SJCRH30 (cell line): ENCODE measurements around the gene ACOT7. TPM values are rescaled to one million over a fixed set of nuclear protein-coding genes. Genes with fewer than 3 reads are reported as not detected.

Experiments
- DNase-seq, 2 experiments: peaks; one replicate each; pipeline ENCODE4 v3.0.0-alpha.2; 2015 to 2020
- H3K27ac ChIP-seq: fragments of 250-450 bp; sonication (Bioruptor Pico); 2 replicates; pipeline ENCODE4 v1.5.1; 2020; ENCODE audit warnings: mild to moderate bottlenecking, moderate library complexity
- H3K27me3 ChIP-seq: fragments of 250-450 bp; sonication (Bioruptor Pico); 2 replicates; pipeline ENCODE4 v1.5.1; 2020; ENCODE audit warnings: mild to moderate bottlenecking, moderate library complexity
- H3K36me3 ChIP-seq: fragments of 250-450 bp; sonication (Bioruptor Pico); 2 replicates; pipeline ENCODE4 v1.5.1; 2020; ENCODE audit warnings: mild to moderate bottlenecking, moderate library complexity
- H3K4me1 ChIP-seq: fragments of 250-450 bp; sonication (Bioruptor Pico); 2 replicates; pipeline ENCODE4 v1.5.1; 2020; ENCODE audit warnings: mild to moderate bottlenecking, moderate library complexity
- H3K4me3 ChIP-seq: fragments of 250-450 bp; sonication (Bioruptor Pico); 2 replicates; pipeline ENCODE4 v1.5.1; 2020; ENCODE audit warnings: mild to moderate bottlenecking, moderate library complexity
- H3K9me3 ChIP-seq: fragments of 250-450 bp; sonication (Bioruptor Pico); replicated peaks from 2 replicates; pipeline ENCODE4 v1.5.1; 2020; ENCODE audit warnings: mild to moderate bottlenecking, moderate library complexity
- total RNA-seq: library from RNA; depleted of rRNA; stranded (reverse); fragments of >200 nt; shearing (Covaris generic); gene quantifications from 2 replicates; pipeline ENCODE4 v1.2.3, GENCODE V29; 2014

Gene ACOT7
- total RNA-seq, 1 experiment from 2014 or later, result 51.2 TPM

DNA sequence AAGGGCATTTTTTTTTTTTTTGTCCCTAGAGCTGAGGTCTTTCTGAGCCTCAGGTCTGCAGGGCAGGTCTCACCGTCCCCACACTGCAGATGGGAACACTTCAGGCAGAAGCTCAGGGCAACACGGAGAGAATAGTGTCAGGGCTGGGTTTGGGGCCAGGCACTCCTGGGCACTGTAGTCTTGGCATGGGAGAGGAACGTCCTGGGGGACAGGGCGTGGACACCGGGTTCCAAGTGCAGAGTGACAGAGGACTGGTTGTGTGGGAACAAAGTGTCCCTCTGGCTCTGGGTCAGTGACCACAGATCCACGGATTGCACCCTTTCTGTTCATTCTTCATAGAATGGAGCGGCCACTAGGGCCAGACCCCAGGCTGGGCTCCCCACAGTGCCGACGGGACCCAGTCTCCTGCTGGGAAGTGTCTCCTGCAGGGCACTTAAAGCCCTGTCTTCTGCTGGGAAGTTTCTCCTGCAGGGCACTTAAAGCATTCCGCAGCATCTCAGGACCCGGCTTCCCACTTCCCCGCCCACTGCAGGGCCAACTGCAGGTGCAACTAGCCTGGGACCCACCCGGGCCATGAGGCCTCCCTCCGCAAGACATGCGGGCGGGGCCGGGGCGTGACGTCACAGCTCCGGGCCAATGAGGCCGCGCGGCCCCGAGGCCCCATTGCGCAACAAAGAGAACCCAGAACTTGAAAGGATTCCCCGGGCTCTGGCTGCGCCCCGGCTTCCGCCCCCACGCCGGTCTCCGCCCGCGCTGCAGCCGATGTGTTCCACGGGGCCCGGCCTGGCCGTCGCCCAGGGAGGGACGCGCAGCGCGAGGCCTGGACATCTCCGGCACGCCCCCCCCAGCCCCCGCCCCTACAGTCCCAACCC lies 133.8 kb downstream of the ACOT7 start:
- peak overlapping the region; percentile 99 for H3K4me3 ChIP-seq
- peak; percentile 88 to 90 for DNase-seq
- H3K27me3 ChIP-seq, result no peaks in the 10 kb centered on the region
- H3K36me3 ChIP-seq, result no peaks in the 10 kb centered on the region
- no peak overlapping the region; the same call in 1 of the 2 replicates for H3K27ac ChIP-seq
- peaks cover 26% of the 10 kb centered on the region for H3K4me1 ChIP-seq
- no peaks in the 10 kb centered on the region for H3K9me3 ChIP-seq

DNA sequence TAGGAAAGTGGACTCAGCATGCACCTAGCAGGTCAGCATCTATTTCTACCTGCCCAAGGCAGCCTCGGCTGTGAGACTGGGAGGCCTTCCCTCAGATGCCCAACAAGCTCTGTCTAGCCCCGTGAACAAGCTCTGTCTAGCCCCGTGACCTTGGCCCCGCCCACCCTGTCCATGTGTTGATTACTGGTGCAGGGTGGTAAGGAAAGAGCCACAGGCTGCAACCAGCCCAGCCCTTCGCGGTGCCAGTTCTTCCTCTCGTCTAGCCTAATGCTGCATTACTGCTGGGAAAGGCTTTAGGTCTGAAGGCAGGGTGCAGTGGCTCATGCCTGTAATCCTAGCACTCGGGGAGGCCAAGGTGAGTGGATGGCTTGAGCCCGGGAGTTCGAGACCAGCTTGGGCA lies 134.9 kb downstream of the ACOT7 start:
- Histone ChIP-seq H3K27me3 (no peaks in the 10 kb centered on the region), H3K9me3 (no peaks in the 10 kb centered on the region), H3K36me3 (0 out of 2 replicates have a peak, but pooled peaks cover 9% of the 10 kb centered on the region), H3K27ac (no peak overlapping the region), H3K4me3 (no peak overlapping the region), H3K4me1 (peaks cover 24% of the 10 kb centered on the region)
- DNase-seq, result no peak

DNA sequence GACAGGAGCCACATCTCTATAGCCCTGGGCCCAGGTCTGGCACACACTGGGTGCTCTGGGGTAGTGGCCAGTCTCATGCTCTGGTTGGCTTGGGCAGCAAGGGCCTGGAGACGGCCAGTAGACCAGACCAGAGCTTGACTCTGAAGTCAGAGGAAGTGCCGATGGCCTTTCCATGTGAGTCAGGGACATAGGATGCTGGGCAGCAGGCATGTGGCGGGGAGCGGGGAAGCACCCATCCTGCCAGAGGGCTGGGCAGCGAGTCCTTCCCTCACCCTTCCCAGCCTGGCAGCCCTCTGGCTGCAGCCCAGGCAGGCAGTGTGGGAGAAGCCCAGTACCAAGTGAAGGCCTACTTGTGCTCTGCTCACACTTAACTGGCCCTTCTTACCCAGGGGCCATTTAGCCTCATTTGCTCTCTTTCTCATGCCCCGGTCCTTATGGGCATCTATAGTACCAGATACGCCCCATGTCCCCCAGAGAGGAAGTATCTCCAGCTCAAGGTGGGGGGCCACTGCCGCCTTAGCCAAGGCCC lies 136.0 kb downstream of the ACOT7 start:
- Histone ChIP-seq H3K4me3 (no peak overlapping the region), H3K27ac (no peak overlapping the region), H3K27me3 (no peaks in the 10 kb centered on the region), H3K36me3 (peaks cover 13% of the 10 kb centered on the region; the same call in 1 of the 2 replicates), H3K4me1 (peaks cover 13% of the 10 kb centered on the region), H3K9me3 (no peaks in the 10 kb centered on the region)
- no peak for DNase-seq

DNA sequence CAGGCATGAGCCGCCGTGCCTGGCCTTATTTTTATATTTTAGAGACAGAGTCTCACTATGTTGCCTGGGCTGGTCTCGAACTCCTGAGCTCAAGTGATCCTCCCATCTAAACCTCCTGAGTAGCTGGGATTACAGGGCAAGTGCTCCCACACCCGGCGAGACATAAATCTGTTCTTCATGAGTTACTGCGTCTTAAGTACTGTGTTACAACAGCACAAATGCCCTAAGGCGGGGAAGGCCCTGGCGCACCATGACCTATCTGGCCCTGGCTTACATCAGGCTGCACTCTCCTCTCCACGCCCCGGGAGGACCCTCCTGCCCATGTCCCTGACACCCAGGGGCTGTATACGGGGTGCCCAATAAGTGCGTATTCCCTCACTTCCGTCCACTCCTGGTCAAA lies 136.9 kb downstream of the ACOT7 start:
- peaks cover 16% of the 10 kb centered on the region for H3K36me3 ChIP-seq
- H3K27me3 ChIP-seq, result no peaks in the 10 kb centered on the region
- H3K27ac ChIP-seq, result no peak overlapping the region
- 0 out of 2 replicates have a peak, but pooled peaks cover 4% of the 10 kb centered on the region for H3K4me1 ChIP-seq
- H3K4me3 ChIP-seq, result no peak overlapping the region
- DNase-seq, result no peak
- no peaks in the 10 kb centered on the region for H3K9me3 ChIP-seq

DNA sequence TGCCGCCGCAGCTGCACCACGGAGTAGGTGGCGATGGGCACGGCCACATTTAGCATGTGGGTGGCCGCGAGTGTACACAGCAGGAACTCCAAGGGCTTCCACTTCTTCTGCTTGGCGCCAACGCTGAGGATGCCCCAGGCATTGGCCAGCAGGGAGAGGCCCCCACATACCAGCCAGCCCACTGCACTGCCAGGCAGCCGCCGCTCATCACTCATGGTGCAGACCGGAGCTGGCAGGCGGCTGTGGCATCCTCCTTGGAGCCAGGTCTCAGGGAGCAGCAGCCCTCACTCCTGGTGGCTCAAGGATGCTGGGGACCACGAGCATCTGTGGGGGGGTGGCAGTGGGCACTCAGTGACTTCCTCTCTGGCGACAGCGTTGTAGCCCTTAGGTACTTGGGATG lies 138.9 kb downstream of the ACOT7 start:
- Histone ChIP-seq H3K27ac (no peak overlapping the region), H3K4me1 (0 out of 2 replicates have a peak, but pooled peaks cover 2% of the 10 kb centered on the region), H3K36me3 (peaks cover 16% of the 10 kb centered on the region), H3K4me3 (no peak overlapping the region), H3K27me3 (no peaks in the 10 kb centered on the region), H3K9me3 (no peaks in the 10 kb centered on the region)
- no peak for DNase-seq

DNA sequence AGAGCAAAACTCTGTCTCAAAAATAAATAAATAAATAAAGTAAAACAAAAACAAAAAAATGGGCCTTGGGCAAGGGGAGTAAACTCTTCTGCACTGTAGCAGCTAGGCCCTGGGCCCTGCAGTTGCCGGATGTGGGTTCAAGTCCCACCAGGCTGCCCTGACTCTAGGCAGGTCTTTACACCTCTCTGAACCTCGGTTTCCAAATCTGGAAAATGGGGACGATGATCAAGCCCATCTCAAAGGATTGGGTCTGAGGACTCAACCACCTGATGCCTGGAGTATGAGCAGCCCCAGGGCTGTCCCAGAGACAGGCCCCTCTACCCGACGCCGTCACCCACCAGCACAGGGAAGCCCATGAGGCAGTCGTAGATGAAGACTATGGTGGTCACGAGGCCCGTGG lies 140.2 kb downstream of the ACOT7 start:
- Histone ChIP-seq H3K4me1 (no peaks in the 10 kb centered on the region), H3K9me3 (no peaks in the 10 kb centered on the region), H3K4me3 (no peak overlapping the region), H3K27me3 (no peaks in the 10 kb centered on the region), H3K36me3 (peaks cover 16% of the 10 kb centered on the region), H3K27ac (no peak overlapping the region)
- no peak for DNase-seq

DNA sequence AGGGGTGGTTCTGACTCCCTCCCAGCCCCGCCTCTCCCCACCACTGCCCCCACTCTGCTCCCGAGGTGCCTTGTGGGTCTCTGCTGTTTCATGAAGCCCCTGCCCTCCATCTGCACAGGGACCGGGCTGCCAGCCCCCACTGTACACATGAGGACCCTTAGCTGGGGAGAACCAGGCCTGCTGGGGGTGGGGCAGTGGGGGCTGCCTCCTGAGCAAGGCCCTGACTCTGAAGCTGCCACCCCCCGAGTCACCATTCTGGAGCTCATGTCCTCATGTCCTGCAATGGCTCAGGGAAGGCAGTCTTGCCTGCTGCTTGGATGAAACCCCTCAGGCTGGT lies 141.2 kb downstream of the ACOT7 start:
- no peaks in the 10 kb centered on the region for H3K9me3 ChIP-seq
- H3K4me3 ChIP-seq, result no peak overlapping the region
- H3K27me3 ChIP-seq, result no peaks in the 10 kb centered on the region
- peaks cover 16% of the 10 kb centered on the region for H3K36me3 ChIP-seq
- H3K27ac ChIP-seq, result no peak overlapping the region
- H3K4me1 ChIP-seq, result no peaks in the 10 kb centered on the region
- no peak for DNase-seq

DNA sequence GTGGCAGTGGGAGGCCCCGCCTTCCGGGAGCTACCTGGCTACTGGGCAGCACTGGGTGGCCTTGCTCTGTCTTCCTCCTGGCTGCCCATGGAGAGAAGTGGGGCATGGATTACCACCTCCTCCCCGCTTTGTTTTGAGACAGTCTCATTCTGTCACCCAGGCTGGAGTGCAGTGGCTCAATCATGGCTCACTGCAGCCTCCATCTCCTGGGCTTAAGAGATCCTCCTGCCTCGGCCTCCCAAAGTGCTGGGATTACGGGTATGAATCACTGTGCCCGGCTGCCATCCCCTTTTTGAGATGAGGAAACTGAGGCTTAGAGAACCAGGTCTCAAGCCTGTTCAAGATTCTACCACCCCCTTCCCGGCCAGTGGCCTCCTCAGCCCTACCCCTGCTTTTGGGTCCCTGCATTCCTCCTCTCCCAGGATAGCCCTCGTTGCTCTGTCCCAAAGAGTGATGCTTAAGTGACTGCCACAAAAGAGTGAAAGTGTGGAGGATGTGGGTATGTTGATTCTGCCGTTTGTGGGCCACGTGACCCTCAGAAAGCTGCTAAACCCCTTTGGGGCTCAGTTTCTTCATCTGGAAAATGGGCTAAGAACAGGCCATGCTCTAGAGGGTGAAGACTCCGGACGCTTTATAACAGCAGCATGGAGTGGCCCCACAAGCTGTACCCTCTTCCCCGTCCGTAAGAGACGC lies 141.7 kb downstream of the ACOT7 start:
- peaks cover 16% of the 10 kb centered on the region for H3K36me3 ChIP-seq
- no peaks in the 10 kb centered on the region for H3K9me3 ChIP-seq
- H3K4me3 ChIP-seq, result no peak overlapping the region
- H3K4me1 ChIP-seq, result peaks cover 4% of the 10 kb centered on the region
- H3K27ac ChIP-seq, result no peak overlapping the region
- DNase-seq, result no peak
- no peaks in the 10 kb centered on the region for H3K27me3 ChIP-seq

DNA sequence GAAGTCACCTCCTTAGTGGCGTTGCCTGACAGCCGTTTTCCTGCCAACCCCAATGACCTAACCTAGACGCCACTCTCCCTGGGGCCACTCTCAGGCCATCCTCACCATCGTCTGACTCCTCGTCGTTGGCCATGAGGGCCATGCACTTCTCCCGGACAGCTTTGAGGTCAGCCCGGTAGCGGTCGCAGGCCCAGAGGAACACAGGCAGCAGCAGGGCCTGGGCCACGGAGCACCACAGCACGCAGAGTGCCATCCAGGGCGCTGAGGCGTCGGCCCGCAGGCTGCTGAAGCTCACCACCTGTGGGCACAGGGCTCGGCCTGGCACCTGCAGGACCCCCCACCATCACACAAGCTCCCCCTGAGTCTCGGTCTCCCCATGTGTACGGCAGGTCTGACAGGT lies 142.3 kb downstream of the ACOT7 start:
- peak in 1 of 2 experiments; percentile 4 for DNase-seq
- peaks cover 16% of the 10 kb centered on the region for H3K36me3 ChIP-seq
- H3K4me3 ChIP-seq, result no peak overlapping the region
- H3K27me3 ChIP-seq, result no peaks in the 10 kb centered on the region
- peaks cover 4% of the 10 kb centered on the region for H3K4me1 ChIP-seq
- H3K9me3 ChIP-seq, result no peaks in the 10 kb centered on the region
- H3K27ac ChIP-seq, result no peak overlapping the region

DNA sequence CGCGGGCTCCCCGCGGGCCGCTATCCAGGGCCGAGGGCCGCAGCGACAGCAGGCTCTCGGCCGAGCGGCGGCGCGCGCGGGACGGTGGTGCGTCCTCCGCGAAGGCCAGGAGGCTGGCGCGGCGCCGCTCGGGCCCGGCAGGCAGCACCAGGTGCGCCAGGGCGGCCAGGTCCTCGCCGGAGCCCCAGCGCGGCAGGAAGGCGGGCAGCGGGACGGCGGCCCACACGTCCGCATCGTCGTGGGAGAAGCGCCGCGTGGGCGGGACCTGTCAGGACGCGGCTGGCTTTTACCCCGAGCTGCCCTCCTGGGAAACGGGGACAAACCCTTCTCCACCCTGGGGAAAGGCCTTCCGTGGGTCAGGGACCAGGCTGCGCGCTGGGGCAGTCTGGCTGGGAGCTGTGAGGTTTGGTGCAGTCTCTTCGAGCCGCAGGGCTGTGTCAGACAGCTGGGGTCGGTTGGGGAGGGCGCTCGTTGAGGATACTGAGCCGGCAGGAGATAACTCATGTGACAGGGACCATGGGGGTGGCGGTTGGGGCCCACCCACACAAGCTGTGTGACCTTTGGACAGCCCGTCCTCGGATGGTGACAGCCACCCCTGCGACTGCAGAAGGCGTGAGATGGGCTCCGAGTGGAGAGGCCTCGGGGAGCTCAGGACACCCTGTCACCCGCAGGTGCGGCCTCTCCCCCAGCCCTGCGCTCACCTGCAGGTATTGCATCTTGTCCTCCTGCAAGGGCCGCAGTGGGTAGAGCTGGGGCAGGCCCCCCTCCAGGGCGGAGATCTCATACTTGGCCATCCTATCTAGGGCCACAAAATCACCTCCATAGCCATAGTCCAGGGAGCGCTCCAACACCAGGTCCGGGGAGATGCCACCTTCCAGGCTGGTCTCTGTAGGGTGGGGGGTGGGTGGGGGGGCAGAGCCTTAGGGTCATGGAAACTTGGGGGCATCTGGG lies 143.6 kb downstream of the ACOT7 start:
- peaks cover 16% of the 10 kb centered on the region for H3K36me3 ChIP-seq
- no peaks in the 10 kb centered on the region for H3K27me3 ChIP-seq
- H3K9me3 ChIP-seq, result no peaks in the 10 kb centered on the region
- no peak for DNase-seq
- H3K4me1 ChIP-seq, result peaks cover 4% of the 10 kb centered on the region
- no peak overlapping the region for H3K27ac ChIP-seq
- no peak overlapping the region for H3K4me3 ChIP-seq

DNA sequence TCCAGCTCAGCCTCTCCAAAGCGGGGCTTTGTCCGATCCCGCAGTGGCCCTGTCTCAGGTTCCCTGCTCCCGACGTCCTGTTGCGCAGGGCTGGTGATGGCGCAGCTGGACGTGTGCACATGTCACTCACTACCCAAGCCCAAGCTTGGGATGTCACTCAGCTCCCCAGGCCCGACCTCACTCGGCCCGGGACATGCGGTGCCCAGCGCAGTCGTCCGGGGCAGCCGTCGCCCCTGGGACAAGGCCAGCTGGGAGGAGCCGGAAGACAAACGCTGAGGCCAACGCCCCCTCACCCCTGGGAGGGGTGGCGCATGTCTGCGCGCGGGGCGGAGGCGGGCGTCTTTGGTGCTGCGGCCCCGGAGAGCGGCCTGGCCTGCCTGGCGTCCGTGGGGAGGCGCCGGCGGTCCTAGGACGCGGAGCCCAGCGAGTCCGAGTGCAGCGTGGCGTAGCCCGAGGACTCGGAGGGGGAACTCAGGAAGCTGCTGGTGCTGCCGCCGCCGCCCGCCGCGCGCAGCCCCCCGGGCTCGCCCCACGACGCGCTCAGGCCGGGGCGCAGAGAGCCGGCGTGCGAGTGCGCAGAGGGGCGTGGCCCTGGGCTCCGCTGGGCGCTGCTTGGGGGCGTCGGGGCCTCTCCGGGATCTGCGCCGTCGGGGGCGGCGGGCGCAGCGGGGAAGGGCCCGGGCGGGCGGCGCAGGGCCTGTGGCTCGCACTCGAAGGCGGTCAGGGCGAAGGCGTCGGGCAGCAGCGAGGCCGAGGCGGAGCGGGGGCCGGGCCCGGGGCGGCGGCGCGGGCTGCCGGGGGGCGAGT lies 144.4 kb downstream of the ACOT7 start:
- DNase-seq, result no peak
- Histone ChIP-seq H3K4me3 (no peak overlapping the region), H3K9me3 (no peaks in the 10 kb centered on the region), H3K4me1 (peaks cover 4% of the 10 kb centered on the region), H3K36me3 (peaks cover 11% of the 10 kb centered on the region), H3K27me3 (no peaks in the 10 kb centered on the region), H3K27ac (no peak overlapping the region)

DNA sequence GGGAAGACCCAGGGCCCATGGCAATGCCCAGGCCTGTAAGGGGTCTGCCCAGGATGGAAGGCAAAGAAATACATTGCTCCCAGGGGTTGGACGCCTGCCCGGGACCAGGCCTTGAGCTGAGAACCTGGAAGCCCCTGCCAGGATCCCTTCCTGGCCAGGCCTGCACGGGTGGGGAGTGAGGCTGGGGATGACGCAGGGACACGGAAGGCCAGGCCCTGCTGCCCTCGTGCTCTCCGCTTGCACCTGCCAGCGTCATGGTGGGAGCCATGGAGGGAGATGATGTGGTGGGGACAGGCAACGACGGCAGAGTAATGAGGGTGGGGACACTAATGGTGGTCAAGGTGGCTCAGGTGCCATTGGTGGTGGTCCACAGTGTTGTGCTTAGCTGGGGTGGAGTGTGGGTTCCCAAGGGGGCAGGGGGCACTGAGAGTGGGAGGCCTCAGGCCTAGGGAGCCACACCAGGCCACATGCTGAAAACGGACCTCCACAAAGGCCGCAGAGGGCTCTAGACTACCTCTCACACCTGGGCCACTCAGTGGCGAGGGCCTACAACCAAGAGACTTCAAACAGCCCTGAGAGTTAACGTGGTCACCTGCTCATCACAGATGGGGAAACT lies 145.3 kb downstream of the ACOT7 start:
- H3K4me3 ChIP-seq, result no peak overlapping the region
- peaks cover 1% of the 10 kb centered on the region; the same call in 1 of the 2 replicates for H3K27me3 ChIP-seq
- peaks cover 4% of the 10 kb centered on the region for H3K4me1 ChIP-seq

DNA sequence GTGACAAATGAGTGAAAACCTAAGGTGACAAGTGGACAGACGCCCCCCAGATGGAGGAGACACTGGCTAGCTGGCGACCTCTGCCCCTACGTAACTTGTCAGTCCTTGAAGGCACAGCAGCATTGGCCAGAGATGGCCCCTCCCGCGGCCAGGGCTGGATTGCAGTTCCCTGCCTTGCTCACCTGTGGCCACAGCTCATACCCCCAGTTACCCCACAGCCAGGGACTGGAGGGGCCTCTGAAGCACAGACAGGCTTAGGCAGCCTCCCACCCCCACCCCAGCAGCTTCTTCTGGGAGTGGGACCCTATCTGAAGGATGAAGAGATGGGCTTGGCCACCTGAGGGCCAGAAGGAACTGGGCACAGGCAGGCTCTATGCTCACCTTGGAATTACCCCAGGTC lies 145.9 kb downstream of the ACOT7 start:
- Histone ChIP-seq H3K4me1 (peaks cover 4% of the 10 kb centered on the region), H3K4me3 (no peak overlapping the region), H3K9me3 (no peaks in the 10 kb centered on the region), H3K36me3 (peaks cover 3% of the 10 kb centered on the region; the same call in 1 of the 2 replicates), H3K27ac (no peak overlapping the region), H3K27me3 (peaks cover 7% of the 10 kb centered on the region; the same call in 1 of the 2 replicates)
- no peak for DNase-seq

More for the DNA sequence above, 145.3 kb downstream of the ACOT7 start:
- Histone ChIP-seq H3K27ac (no peak overlapping the region), H3K36me3 (peaks cover 3% of the 10 kb centered on the region), H3K9me3 (no peaks in the 10 kb centered on the region)
- no peak for DNase-seq
